VCaP (cell line): ENCODE measurements around the gene HMCN2.

Source experiments
- H3K27ac ChIP-seq: fragments of 450-650 bp; 2 replicates; pipeline ENCODE4 v1.5.1; 2017
- TF ChIP-seq, protein P1 (sequence below): fragments of 450-650 bp; conservative IDR thresholded peaks from 2 replicates; pipeline ENCODE4 v1.5.1; 2017; ENCODE audit warnings: mild to moderate bottlenecking, moderate library complexity

Gene HMCN2

DNA sequence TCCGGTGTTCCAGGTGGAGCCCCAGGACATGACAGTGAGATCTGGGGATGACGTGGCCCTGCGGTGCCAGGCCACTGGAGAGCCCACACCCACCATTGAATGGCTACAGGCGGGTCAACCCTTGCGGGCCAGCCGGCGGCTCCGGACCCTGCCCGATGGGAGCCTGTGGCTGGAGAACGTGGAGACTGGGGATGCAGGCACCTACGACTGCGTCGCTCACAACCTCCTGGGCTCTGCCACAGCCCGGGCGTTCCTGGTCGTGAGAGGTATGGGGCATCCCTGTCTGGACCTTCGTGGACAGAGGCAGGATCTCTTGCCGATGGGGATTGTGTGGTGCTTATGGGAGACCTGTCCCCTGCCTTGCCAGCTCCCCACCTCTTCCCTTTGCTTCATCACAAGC, 153.2 kb downstream of the HMCN2 start:
- no peak overlapping the region for H3K27ac ChIP-seq
- TF ChIP-seq, protein P1, sequence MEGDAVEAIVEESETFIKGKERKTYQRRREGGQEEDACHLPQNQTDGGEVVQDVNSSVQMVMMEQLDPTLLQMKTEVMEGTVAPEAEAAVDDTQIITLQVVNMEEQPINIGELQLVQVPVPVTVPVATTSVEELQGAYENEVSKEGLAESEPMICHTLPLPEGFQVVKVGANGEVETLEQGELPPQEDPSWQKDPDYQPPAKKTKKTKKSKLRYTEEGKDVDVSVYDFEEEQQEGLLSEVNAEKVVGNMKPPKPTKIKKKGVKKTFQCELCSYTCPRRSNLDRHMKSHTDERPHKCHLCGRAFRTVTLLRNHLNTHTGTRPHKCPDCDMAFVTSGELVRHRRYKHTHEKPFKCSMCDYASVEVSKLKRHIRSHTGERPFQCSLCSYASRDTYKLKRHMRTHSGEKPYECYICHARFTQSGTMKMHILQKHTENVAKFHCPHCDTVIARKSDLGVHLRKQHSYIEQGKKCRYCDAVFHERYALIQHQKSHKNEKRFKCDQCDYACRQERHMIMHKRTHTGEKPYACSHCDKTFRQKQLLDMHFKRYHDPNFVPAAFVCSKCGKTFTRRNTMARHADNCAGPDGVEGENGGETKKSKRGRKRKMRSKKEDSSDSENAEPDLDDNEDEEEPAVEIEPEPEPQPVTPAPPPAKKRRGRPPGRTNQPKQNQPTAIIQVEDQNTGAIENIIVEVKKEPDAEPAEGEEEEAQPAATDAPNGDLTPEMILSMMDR = no peak

DNA sequence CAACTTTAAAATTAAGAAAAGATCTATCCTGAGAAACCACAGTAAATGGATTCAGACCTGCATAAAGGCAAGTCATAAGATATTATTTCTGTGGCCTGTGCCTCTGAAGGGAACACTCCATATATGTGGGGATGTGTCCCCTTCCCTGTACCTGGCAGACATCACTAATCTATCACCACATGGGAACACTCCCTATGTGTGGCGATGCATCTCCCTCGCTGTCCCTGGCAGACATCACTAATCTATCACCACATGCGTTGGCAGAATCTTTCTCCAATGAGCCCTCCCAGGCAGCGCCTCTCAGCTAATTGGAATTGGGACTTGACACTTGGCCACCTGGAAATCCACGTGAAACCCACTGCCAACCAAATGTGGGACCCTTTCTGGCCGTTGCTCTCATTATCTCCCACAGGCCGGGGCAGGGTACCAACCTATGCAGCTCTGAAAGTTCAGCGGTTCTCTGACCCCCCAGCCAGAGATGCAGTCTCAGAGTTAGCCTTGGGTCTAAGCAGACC, 154.0 kb downstream of the HMCN2 start:
- no peak overlapping the region for H3K27ac ChIP-seq
- TF ChIP-seq, protein P1 = no peak

DNA sequence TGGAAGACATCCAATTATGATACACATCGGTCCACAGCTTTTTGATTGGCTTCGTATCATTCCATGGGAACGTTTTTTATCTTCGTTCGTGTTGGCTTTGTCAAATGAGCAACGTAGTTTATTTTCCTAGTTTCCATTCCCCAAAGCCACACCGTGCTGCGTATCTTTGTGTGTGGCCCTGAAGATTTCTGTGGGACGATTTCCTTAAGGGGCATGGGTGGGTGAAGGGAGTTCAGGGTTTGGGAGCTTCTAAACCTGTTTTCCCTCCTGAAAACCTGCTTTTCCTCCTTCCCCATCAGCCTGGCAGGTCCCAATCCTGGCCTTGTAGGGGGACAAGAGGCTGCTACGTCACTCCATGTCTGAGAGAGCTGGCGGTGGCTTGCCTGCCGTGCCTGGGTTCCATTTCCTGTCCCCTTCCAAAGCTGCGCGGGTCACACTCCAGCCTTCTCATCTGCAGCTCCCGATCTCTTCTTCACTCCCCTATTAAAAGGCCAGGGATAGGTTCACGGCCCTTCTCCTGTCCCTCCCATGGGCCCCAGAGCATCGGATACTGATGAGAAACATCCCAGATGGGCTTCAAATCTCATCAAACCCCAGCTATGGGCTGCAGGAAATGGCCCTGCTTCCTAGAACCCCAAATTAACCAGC, 155.7 kb downstream of the HMCN2 start:
- H3K27ac ChIP-seq = no peak overlapping the region
- TF ChIP-seq, protein P1 = no peak

DNA sequence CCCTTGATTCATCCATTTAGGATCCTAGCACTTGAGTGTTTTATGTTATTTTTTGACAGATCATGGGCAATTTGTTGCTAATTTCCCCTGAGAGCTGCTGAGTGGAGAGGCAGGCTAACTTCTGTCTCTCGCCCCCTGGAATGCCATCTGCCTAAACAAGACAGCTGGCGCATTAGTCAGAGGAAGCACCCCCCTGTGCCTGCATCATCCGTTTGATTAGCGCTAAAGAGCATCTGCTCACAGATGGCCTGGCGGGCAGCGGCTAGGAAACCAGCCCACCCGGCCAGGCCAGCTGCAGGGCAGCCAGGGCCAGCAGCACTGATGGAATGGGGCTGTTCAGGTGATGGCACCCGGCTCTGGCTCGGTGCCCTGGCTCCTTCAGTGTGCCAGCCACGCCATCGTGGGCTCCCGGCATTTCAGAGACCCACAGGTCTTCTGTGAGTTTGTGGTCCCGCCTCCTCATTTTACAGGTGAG, 156.3 kb downstream of the HMCN2 start:
- H3K27ac ChIP-seq = no peak overlapping the region
- TF ChIP-seq, protein P1 = no peak

DNA sequence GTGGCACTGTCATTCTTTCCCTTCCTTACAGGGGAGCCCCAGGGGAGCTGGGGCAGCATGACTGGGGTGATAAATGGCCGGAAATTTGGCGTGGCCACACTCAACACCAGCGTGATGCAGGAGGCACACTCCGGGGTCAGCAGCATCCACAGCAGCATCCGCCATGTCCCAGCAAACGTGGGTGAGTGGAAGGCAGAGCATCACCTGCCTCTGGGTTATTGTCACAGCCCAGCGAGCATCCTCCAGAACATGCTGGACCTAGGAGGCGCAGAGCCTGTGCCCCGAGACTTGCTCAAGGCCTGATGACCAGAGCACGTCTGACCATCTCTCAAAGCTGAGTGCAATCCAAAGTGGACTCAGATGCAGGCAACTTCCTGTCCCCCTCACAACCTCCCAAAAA, 157.0 kb downstream of the HMCN2 start:
- TF ChIP-seq, protein P1 = no peak
- no peak overlapping the region for H3K27ac ChIP-seq

DNA sequence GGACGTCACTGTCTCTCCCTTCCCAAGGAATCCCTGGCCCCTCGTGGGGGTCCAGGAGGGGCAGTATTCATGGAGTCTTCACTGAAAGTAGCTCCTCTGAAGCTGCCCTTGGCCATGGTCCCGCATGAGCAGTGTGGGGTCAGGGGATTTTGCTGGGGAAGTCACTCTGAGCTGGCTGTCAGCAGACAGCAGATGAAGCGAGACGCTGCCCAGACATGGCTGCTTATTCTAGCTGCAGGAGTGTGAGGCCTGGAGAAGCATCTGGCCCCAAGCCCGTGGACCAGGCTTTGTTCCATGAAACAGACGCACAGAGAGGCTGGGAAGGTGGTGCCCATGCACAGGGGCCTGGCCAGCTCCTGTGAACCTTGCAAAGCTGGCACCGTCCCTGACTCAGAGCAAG, 157.7 kb downstream of the HMCN2 start:
- H3K27ac ChIP-seq = no peak overlapping the region
- TF ChIP-seq, protein P1 = no peak

DNA sequence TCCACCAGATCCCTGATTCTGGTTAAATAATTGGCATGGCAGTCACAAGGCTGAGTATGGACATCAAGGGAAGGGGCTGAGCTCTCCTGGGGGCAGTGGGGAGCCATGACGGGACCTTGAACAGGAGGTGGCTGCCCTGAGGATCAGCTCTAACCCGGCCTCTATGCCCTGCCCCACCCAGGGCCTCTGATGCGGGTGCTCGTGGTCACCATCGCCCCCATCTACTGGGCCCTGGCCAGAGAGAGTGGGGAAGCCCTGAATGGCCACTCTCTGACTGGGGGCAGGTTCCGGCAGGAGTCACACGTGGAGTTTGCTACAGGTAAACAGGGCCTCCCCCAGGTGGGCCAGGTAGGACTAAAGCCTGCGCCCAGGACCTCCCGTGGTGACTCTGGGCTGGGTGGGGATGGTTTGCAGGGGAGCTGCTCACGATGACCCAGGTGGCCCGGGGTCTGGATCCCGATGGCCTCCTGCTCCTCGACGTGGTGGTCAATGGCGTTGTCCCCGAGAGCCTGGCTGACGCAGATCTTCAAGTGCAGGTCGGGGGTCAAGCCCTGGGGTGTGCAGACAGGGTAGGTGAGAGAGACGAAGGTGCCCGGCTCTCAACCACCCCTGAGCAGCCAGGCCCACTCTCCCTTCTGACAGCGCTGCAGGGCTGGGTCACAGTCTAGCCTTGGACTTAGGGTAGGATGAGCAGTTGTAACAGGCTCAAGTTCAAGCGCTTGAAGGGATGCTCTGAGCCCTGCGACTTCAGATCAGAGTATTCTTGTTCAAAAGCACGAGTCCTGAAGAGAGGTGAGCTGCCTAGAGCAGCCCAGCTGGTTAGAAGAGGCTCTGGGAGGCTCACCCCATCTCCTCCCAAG, 159.3 kb downstream of the HMCN2 start:
- no peak overlapping the region for H3K27ac ChIP-seq
- TF ChIP-seq, protein P1 = no peak
